Adrenal gland (tissue), 12 donors: Measurements from ENCODE around the gene PRDM16. TPM values are rescaled to one million over a fixed set of nuclear protein-coding genes. Genes with fewer than 3 reads are reported as not detected.

Source experiments
- DNase-seq, 7 donors: peaks; one replicate each; pipeline ENCODE4 v3.0.0-alpha.2; 2019 to 2020
- H3K27ac ChIP-seq, 5 donors: fragments of 200-600 bp; sonication (generic) in 4 of 5; 1 replicate in 3 of 5; 2 replicates in 2 of 5; pipeline versions ENCODE4 v1.5.1 to v1.8.0; 2016 to 2020; ENCODE audit warnings: mild to moderate bottlenecking in 1 of 5
- H3K27me3 ChIP-seq: fragments of 200-600 bp; 2 replicates; pipeline ENCODE4 v1.8.0; 2021
- H3K36me3 ChIP-seq, 2 donors: fragments of 200-600 bp; replicated peaks in 1 of 2; 1 replicate in 1 of 2; 2 replicates in 1 of 2; pipeline versions ENCODE4 v1.5.1 to v1.8.0; 2018 to 2022
- H3K4me1 ChIP-seq, 2 donors: fragments of 200-600 bp; replicated peaks in 1 of 2; 1 replicate in 1 of 2; 2 replicates in 1 of 2; pipeline versions ENCODE4 v1.5.1 to v1.8.0; 2018 to 2021
- H3K4me3 ChIP-seq, 4 donors: fragments of 200-600 bp; sonication (generic) in 3 of 4; one replicate each; pipeline ENCODE4 v1.5.1; 2016 to 2018
- H3K9me3 ChIP-seq, 3 donors: fragments of 200-600 bp; sonication (generic) in 1 of 3; replicated peaks in 1 of 3; 1 replicate in 2 of 3; 2 replicates in 1 of 3; pipeline versions ENCODE4 v1.5.1 to v1.8.0; 2016 to 2021
- POLR2A ChIP-seq, 2 donors: fragments of 450-650 bp; IDR thresholded peaks; one replicate each; pipeline ENCODE4 v1.6.1; 2017; ENCODE audit warnings: antibody characterized with exemption in 2 of 2, mild to moderate bottlenecking in 2 of 2, moderate library complexity in 1 of 2
- WGBS, 4 donors: extraction: QIAGEN DNeasy Blood & Tissue Kit in 2 of 4; methylation state at CpG; one replicate each; pipeline versions ENCODE4 v1.1.5 to v1.1.7; 2013 to 2017; 5-methylcytosine and 5-hydroxymethylcytosine counted together
- intact Hi-C, 2 donors: fragments of 100-400 bp; cut with DNase I; formaldehyde crosslinking; loops; one replicate each; pipeline versions ENCODE4 v1.14.1 to v1.15.0; 2022 to 2023
- polyA plus RNA-seq, 3 donors: library from polyadenylated mRNA; stranded (reverse); fragments of 200-250 nt in 2 of 3; fragments of 350-450 nt in 1 of 3; fragmentation: Illumina TruSeq in 1 of 3; extraction: RNeasy Lipid Tissue Mini Kit (QIAGEN cat#74804) in 1 of 3; gene quantifications; one replicate each; pipeline ENCODE4 v1.2.3, GENCODE V29; 2013 to 2014
- total RNA-seq, 9 donors: library from RNA; depleted of rRNA in 4 of 9; stranded (reverse); fragments of >200 nt in 4 of 9; fragments of 120-200 nt in 1 of 9; fragmentation: NEBNext Ultra II Directional in 1 of 9; extraction: Animal tissue kit (Norgen Biotek cat#: 25700) in 1 of 9; gene quantifications; one replicate each; pipeline versions ENCODE4 v1.1.0 to v1.2.4, GENCODE V29; 2013 to 2023
- TF ChIP-seq, protein P1 (sequence below), 6 experiments: fragments of 450-650 bp in 4 of 6; fragments of 200-600 bp in 2 of 6; sonication (generic) in 1 of 6; IDR thresholded peaks; 1 replicate in 5 of 6; 2 replicates in 1 of 6; pipeline versions ENCODE4 v1.5.1 to v1.8.0; 2016 to 2021; ENCODE audit warnings: antibody characterized with exemption in 6 of 6, mild to moderate bottlenecking in 2 of 6, moderate library complexity in 1 of 6
- donor health status: healthy with polysubstance abuse.
- donor health status: Bipolar disorder and iron deficiency.
- donor health status: DM: yes; HTN: yes; CAD: no.
- donor health status: DM: no; HTN: no; CAD: no.
- donor health status: DM: no; HTN: no; CAD: no.
- donor health status: DM: yes; HTN: yes; CAD: no.

The PRDM16 gene
- total and polyA plus RNA-seq, 12 donors = 0.04 to 2.8 (median 0.61) TPM; not detected in 1

DNA sequence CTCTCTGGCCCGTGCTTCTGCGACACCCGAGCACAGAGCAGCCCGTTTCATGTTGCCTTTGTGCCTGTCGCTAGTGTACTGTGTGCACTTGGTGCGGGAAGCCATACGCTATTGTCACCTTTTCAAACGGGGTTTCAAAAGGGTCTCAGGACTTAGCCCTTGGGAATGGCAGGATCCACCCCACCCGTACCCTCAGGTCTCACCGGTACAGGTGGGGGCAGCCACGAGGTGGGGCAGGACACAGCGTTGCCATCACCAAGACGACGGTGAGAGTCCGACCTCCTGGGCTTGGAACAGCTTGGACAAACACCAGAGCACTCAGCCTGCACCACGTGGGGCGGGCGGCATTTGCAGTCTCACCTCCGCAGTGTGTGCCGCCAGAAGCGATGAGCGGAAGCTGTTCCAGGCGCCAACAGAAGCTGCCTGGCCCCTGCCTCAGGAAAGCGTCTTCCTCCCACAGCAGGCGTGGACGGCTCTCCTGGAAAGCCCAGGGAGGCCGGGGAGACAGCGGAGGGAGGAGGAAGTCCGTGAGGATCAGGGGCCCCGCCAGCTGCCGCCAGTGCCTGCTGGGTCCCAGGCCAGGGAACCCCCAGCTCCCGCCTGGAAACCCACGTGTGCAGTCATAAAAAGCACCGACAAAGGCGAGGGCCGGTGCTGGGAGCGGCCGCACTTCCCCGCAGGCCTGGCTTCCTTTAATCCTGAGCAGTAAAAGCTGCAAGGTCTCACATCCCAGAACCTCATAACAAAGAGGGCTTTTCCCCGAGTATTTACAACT lies 254.2 kb downstream of the PRDM16 start:
- TF ChIP-seq, protein P1, sequence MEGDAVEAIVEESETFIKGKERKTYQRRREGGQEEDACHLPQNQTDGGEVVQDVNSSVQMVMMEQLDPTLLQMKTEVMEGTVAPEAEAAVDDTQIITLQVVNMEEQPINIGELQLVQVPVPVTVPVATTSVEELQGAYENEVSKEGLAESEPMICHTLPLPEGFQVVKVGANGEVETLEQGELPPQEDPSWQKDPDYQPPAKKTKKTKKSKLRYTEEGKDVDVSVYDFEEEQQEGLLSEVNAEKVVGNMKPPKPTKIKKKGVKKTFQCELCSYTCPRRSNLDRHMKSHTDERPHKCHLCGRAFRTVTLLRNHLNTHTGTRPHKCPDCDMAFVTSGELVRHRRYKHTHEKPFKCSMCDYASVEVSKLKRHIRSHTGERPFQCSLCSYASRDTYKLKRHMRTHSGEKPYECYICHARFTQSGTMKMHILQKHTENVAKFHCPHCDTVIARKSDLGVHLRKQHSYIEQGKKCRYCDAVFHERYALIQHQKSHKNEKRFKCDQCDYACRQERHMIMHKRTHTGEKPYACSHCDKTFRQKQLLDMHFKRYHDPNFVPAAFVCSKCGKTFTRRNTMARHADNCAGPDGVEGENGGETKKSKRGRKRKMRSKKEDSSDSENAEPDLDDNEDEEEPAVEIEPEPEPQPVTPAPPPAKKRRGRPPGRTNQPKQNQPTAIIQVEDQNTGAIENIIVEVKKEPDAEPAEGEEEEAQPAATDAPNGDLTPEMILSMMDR (IDR thresholded peaks at IDR 0.05) = no peak
- no peak for TF ChIP-seq POLR2A (IDR thresholded peaks at IDR 0.05)
- intact Hi-C loops = no loop called here
- H3K9me3 ChIP-seq = no peaks in the 10 kb centered on the region
- H3K4me3 ChIP-seq = no peak overlapping the region
- H3K36me3 ChIP-seq = no peaks in the 10 kb centered on the region
- no peak overlapping the region for H3K27ac ChIP-seq
- peaks cover 17% of the 10 kb centered on the region for H3K27me3 ChIP-seq
- H3K4me1 ChIP-seq = no peaks in the 10 kb centered on the region
- peak in 1 of 7 donors; percentile 61 for DNase-seq
- 49 to 67% (median 54%) methylated on average over 13 to 40 of the region's 40 CpGs for WGBS, 4 donors

DNA sequence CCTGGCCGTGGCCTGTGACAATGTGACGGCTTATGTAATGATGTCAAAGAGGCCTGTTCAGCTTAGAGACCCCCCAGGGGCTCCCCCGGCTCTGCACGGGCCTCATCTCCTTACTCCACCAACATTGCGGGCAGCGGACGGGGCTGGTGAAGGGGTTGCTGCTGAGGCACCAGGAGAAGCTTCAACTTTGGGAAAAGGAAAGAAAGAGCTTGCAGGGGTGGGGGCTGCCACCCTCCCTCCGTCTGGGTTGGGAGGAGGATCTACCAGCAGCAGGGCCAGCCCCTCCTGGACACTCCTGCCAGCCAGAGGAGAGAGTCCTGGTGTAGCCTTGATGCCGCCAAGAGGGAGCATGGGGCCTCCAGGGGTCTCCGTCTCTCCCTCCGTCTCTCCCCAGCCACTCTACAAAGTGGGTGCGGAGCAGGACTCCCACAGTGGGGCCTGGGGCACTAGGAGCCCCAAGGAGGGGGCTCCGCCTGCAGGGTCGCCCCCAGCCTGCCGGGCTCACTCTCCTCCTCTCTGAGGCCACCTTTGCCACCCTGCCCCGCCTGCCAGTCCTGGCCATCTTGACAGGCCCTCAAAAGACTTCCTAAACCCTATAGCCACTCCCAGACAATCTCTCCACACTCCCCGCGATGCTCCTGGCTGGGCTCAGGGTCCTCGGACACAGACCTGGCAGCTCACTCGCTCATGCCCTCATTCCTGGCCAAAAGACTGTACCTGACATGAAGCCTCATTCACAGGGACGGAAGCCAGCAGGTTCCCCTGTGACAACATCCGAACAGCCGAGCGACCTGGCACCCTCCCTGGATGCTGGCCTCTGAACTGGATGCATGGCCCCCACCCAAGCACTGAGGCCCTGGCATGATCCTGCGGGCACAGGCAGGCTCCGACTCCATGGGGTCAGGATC lies 255.0 kb downstream of the PRDM16 start:
- no peak for DNase-seq
- H3K27me3 ChIP-seq = peaks cover 17% of the 10 kb centered on the region
- intact Hi-C loops = no loop called here
- no peaks in the 10 kb centered on the region for H3K36me3 ChIP-seq
- no peaks in the 10 kb centered on the region for H3K4me1 ChIP-seq
- 69 to 83% (median 82%) methylated on average over 23 to 26 of the region's 26 CpGs for WGBS, 4 donors
- TF ChIP-seq, protein P1 (IDR thresholded peaks at IDR 0.05) = no peak
- TF ChIP-seq POLR2A (IDR thresholded peaks at IDR 0.05) = no peak
- H3K4me3 ChIP-seq = no peak overlapping the region
- no peaks in the 10 kb centered on the region for H3K9me3 ChIP-seq
- no peak overlapping the region for H3K27ac ChIP-seq

DNA sequence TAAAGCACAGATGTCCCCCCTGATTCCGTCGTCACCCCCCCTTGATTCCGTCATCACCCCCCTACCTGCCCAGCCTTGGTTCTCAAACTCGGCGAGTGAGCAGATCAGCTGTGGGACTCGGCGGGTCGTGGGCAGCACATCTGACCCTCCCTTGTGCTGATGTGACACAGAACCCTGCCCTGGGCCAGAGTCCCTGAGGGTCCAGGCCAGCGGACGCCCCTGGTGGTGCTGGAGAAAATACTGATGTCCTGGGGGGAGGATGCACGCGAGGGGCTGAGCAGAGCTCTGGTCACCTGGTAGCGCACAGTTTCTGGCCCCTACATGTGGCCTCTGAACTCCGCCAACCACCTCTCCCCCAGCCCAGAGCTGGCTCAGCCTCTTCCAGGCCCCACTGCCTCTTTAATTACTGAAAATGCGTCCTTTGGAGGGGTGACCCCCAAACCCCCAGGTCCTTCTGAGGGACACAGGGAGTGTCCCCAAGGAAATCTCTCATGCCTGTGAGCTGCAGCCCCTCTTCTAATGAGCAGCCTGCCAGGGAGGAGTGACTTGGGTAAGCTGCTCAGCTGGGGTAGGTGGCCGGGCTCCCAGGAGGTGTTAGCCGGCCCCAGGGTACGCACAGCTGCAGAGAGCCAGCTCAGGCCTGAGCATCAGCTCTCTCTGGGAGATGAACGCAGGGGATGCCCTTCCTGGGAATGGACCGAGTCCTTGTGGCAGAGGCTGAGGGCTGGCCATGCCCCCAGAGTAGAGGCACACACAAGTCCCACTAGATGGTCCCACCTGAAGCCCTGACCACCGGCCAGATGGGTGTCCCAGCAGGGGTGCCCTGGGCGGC lies 255.9 kb downstream of the PRDM16 start:
- H3K9me3 ChIP-seq = no peaks in the 10 kb centered on the region
- no peak for DNase-seq
- H3K4me3 ChIP-seq = no peak overlapping the region
- 89 to 95% (median 91%) methylated on average over 13 to 22 of the region's 22 CpGs for WGBS, 4 donors
- peaks cover 17% of the 10 kb centered on the region for H3K27me3 ChIP-seq
- TF ChIP-seq, protein P1 (IDR thresholded peaks at IDR 0.05) = no peak
- TF ChIP-seq POLR2A (IDR thresholded peaks at IDR 0.05) = no peak
- H3K4me1 ChIP-seq = no peaks in the 10 kb centered on the region
- H3K36me3 ChIP-seq = no peaks in the 10 kb centered on the region
- H3K27ac ChIP-seq = no peak overlapping the region
- intact Hi-C loops = no loop called here
